GM10248 (cell line): ENCODE data around the gene AMIGO1.

ENCODE experiments used
- CTCF ChIA-PET: fragments of 300-600 bp; sonication (Branson Sonifier 250); formaldehyde crosslinking; extraction: SDS; loops from one replicate; lab custom pipeline; 2021; ENCODE audit warnings: antibody characterized with exemption; lab: Yijun Ruan, JAX
- POLR2A ChIA-PET: fragments of 350-650 bp; sonication (Branson Sonifier 250); formaldehyde crosslinking; extraction: SDS; loops from one replicate; lab custom pipeline; 2020; ENCODE audit warnings: antibody characterized with exemption; lab: Yijun Ruan, JAX
- DNase-seq: peaks from one replicate; pipeline ENCODE4 v3.0.0; 2012; ENCODE audit errors: extremely low spot score
- CTCF ChIP-seq: IDR thresholded peaks from 2 replicates; pipeline ENCODE4 v1.5.1; 2012; ENCODE audit warnings: mild to moderate bottlenecking, low read depth; ENCODE audit errors: extremely low read depth, missing control alignments, control extremely low read depth

Gene AMIGO1

GRCh38 chr1:109472779-109473178 is 36.7 kb downstream of the AMIGO1 start:
- DNase-seq, result no peak
- POLR2A ChIA-PET, result no interaction called here
- TF ChIP-seq CTCF, result no peak
- CTCF ChIA-PET, result interaction anchor here (1.2 to 5.5 kb wide), 3 partner anchors 10 to 60 kb away, joined by 3 to 26 read pairs (median 5); no protein-coding TSS in a partner anchor

GRCh38 chr1:109470245-109470644 is 39.3 kb downstream of the AMIGO1 start:
- no peak for DNase-seq
- POLR2A ChIA-PET, result interaction anchor here (0.5 to 0.7 kb wide), 2 partner anchors 13 to 256 kb away, joined by 3 to 5 read pairs; no protein-coding TSS in a partner anchor
- TF ChIP-seq CTCF, result no peak
- CTCF ChIA-PET, result interaction anchor here (1.2 to 1.6 kb wide), 4 partner anchors 23 to 187 kb away, joined by 3 to 6 read pairs (median 4); partner anchors contain the start of genes CYB561D1 and PSRC1

- no peak for TF ChIP-seq CTCF
- DNase-seq, result no peak
- ChIA-PET POLR2A (no interaction called here), CTCF (interaction anchor here (0.8 to 1.4 kb wide), 5 partner anchors 9 to 186 kb away, joined by 3 to 6 read pairs (median 3); partner anchors contain the start of genes CYB561D1 and PSRC1)
These were observed 40.6 kb downstream of the AMIGO1 start for GRCh38 chr1:109468903-109469302.

GRCh38 chr1:109468061-109468460 is 41.5 kb downstream of the AMIGO1 start:
- DNase-seq, result peak; percentile 2
- ChIA-PET POLR2A (no interaction called here), CTCF (interaction anchor here (1.1 to 1.6 kb wide), 2 partner anchors 26 to 64 kb away, joined by 4 read pairs; partner anchors contain the start of gene CYB561D1)
- TF ChIP-seq CTCF, result no peak

GRCh38 chr1:109467301-109467777 is 42.2 kb downstream of the AMIGO1 start:
- ChIA-PET POLR2A (no interaction called here), CTCF (interaction anchor here (1.1 to 1.6 kb wide), 2 partner anchors 27 to 65 kb away, joined by 4 read pairs; partner anchors contain the start of gene CYB561D1)
- peak; percentile 14 for DNase-seq
- TF ChIP-seq CTCF, result no peak

- DNase-seq, result peak; percentile 34
- no peak for TF ChIP-seq CTCF
- CTCF ChIA-PET, result interaction anchor here (1.3 to 1.6 kb wide), 2 partner anchors 26 to 66 kb away, joined by 3 to 4 read pairs; no protein-coding TSS in a partner anchor
- POLR2A ChIA-PET, result no interaction called here
These were observed 42.9 kb downstream of the AMIGO1 start, which contains the start of gene SYPL2 for GRCh38 chr1:109466452-109467300. Gene SYPL2, plus strand, starts transcription at chr1:109466546. Its CDS starts 298 bp downstream, at chr1:109466844.
